ENCODE results near the gene LZTS3.
"Not testable (repeated sequence)": the region's sequence is repeated elsewhere in the genome, so short reads cannot be mapped to it uniquely, and the experiment has no call there.

The LZTS3 gene

GRCh38 chr20:3167738-3168078 is 5.6 kb downstream of the LZTS3 start:
- DNase-seq (ENCODE audit: low read depth): no peak

- DNase-seq (ENCODE audit: low read depth): no peak
These were observed 6.4 kb downstream of the LZTS3 start for GRCh38 chr20:3166913-3167342.

- no peak for DNase-seq (ENCODE audit: low read depth)
These were observed 6.9 kb downstream of the LZTS3 start for GRCh38 chr20:3166338-3166912.

- DNase-seq (ENCODE audit: low read depth): no peak
These were observed 7.6 kb downstream of the LZTS3 start for GRCh38 chr20:3165473-3166337.

- DNase-seq (ENCODE audit: low read depth): no peak
These were observed 8.5 kb downstream of the LZTS3 start for GRCh38 chr20:3164763-3165410.

GRCh38 chr20:3164043-3164762 is 9.1 kb downstream of the LZTS3 start:
- no peak for DNase-seq (ENCODE audit: low read depth)

- no peak for DNase-seq (ENCODE audit: low read depth)
These were observed 10.0 kb downstream of the LZTS3 start for GRCh38 chr20:3163099-3164042.

- no peak for DNase-seq (ENCODE audit: low read depth)
These were observed 11.2 kb downstream of the LZTS3 start for GRCh38 chr20:3162080-3162611.

GRCh38 chr20:3161316-3162079 is 11.9 kb downstream of the LZTS3 start:
- DNase-seq (ENCODE audit: low read depth): no peak

GRCh38 chr20:3160418-3160817 is 12.9 kb downstream of the LZTS3 start:
- DNase-seq (ENCODE audit: low read depth): no peak

DNA sequence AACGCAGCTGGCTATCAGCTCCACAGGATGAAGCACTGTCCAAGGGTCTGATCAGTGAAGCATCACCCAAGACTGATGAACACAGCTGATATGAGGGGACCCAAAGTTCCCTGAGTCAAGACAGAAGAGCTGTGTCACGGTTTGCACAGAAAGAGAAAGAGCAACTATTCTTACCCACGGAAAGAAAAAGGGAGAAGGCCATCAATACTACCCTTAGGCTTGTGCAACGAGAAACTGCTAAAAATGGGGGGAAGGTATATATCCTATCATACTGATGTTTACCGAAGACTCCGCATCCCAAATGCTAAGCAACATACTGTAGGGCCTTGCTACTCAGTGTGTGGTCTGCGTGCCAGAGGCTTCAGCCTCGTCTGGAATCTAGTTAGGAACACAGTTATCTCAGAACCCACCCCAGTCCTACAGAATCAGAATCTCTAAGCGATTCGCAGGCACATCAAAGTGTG is 14.3 kb downstream of the LZTS3 start:
- DNase-seq (ENCODE audit: low read depth): no peak

DNA sequence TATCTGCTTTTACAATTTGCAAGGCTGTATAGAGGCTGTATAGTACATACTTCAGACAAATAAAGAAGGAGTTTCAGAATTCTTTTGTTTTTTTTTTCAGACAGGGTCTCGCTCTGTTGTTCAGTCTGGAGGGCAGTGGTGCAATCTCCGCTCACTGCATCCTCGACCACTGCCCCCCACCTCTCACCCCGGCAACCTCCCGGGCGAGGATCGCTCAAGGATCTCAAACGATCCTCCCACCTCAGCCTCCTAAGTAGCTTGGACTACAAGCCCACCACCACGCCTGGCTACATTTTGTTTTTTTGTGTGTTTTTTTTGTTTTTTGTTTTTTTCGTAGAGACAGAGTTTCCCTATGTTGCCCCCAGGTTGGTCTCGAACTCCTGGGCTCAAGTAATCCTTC is 15.5 kb downstream of the LZTS3 start:
- no peak for DNase-seq (ENCODE audit: low read depth)

DNA sequence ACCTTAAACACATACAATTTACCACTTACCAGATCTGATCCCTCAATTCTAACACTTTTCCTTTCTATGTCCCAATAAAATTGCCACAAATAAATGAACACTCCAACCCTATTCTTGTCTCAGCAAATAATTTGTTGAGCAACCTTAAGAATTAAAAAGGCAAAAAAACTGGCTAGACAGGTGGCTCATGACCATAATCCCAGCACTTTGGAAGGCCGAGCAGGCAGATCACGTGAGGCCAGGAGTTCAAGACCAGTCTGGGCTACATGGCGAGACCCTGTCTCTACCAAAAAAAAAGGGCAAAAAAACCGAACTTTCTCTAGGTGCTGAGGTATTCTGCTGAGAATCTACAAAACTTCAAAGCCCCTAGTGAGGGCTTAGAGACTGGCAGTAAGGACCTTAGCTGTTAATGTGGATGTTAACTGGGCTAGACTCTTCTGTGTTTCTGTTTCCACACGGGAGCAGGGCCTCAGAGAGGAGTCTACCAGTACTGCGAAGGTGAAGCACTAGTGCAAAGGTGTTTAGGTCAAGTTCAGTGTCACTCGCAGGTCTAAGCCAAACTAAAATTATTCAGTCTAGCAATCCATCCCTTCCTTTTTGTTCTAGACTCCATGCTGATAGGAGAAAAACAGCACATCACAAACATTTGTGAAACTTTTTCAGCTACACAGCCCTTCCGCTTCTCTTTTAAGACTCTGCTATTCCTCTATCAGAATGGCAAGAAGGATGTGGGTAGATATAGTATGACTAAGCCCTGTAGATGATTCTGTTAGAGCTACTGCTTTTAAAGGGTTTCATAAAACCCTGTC is 16.3 kb downstream of the LZTS3 start:
- no peak for DNase-seq (ENCODE audit: low read depth)

DNA sequence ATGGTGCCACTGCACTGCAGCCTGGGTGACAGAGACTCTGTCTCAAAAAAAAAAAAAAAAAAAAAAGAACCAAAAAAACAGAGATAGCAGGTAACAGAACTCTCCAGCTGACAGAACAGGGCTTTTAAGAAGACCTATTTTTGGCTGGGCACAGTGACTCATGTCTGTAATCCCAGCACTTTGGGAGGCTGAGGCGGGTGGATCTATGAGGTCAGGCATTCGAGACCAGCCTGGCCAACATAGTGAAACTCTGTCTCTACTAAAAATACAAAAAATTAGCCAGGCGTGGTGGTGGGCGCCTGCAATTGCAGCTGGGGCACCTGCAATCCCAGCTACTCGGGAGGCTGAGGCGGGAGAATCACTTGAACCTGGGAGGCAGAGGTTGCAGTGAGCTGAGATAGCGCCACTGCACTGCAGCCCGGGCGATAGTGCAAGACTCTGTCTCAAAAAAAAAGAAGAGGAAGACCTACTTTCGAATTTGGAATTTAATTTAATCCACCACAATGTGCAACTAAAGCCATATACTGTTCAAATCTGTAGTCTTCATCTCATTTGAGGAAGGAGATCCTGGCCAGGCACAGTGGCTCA is 21.2 kb downstream of the LZTS3 start:
- DNase-seq (ENCODE audit: low read depth): not testable (repeated sequence)

- DNase-seq (ENCODE audit: low read depth): no peak
These were observed 22.4 kb downstream of the LZTS3 start for GRCh38 chr20:3150908-3151307.

DNA sequence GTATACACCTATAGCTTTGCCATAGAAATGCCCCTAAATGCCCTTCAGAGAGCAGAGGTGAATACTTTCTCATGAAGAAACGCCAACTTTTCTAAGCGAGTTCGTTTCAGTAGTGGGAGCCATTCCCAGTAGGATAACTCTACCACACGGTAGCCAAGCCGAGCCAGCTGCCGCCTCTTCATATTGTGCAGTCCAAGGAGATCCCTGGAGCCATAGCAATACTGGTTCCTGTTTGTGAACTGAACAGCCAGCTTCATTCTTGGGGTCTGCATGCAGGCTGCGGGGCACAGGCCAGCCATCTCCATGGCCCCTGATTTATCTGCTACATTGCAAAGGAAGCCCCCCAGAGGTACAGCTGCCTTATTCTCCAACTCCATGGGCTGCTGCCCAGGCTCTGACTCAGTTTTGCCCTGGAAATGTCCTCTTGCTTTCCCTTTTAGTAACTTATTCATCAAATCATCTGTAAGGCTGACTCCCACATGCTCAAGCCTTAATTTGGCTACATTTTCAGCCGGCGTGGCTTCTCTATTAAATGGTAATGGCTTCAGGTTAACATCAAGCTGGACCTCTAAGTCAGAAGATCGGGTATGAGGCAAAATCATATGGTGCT is 26.5 kb downstream of the LZTS3 start:
- DNase-seq (ENCODE audit: low read depth): no peak

DNA sequence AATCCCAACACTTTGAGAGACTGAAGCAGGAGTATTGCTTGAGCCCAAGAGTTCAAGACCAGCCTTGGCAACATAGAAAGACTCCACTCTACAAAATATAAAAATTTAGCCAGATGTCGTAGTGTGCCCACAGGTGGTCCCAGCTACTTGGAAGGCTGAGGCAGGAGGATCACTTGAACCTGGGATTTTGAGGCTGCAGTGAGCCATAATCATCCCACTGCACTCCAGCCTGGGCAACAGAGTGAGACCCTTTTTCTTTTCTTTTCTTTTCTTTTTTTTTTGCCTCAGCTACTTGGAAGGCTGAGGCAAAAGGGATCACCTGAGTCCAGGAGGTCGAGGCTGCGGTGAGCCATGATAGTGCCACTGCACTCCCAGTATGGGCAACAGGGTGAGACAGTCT is 31.6 kb downstream of the LZTS3 start:
- DNase-seq (ENCODE audit: low read depth): no peak

GRCh38 chr20:3137492-3137891 is 35.9 kb downstream of the LZTS3 start:
- no peak for DNase-seq (ENCODE audit: low read depth)

Data from HS-27A (cell line).